ENCODE results near the gene RCAN2. TPM values are rescaled to one million over a fixed set of nuclear protein-coding genes. Genes with fewer than 3 reads are reported as not detected.

Gene RCAN2
- total RNA-seq, 1 donor from 2014 or later: 1.9 TPM

DNA sequence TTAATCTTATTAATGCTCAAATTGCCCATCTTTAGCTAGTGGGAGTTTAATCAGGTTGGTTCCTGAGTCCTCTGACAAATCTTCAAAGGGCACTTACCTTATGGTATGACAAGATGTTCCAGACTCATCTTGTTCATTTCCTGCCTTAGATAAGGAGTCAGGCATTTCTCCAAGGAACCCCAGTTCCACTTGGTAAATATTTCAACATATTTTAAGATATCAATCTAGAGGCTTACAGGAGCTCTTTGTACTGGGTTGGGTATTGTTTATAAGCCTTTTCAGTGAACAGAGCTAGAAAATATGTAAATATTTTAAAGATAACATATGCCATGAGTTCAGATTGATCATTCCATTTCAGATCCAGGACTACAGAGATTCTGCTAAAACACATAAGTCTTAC is 159.8 kb downstream of the RCAN2 start:
- no peak for DNase-seq

DNA sequence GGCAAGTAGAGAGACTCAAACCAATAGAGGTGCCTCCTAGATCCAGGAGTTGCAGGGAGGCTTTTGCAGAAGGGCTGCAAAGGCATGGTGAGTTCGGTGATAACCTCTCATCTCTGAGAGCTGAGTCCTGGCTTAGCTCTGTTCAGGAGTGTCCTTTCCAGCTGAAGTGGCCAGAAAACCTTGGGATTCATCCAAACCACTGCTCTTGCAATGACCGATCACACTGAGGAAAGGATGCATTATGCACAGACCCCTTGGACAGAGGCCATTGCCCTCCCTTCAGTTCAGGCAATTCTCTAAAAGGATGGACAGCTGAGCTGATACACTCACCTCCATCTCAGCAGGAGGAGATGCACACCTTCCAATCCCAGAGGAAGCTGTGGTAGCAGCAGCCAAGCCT is 161.7 kb downstream of the RCAN2 start:
- no peak for DNase-seq

DNA sequence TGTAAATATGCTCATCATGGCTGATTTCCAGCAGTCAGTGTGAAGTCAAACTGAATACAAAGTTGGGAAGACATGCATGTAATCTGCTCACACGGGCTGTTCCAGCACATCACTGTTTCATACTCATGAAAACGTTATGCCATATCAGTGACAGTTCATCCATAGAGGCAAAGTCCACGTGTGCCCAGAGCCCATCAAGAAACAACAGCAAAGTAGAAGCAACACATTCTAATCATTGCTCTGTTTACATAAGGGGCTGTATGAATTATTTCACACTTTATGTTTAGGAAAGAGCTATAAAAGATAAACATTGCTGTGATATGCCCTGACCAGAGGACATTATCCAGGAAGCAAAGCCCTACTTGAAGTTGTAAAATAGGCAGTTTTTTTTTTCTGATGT is 163.5 kb downstream of the RCAN2 start:
- DNase-seq: no peak

DNA sequence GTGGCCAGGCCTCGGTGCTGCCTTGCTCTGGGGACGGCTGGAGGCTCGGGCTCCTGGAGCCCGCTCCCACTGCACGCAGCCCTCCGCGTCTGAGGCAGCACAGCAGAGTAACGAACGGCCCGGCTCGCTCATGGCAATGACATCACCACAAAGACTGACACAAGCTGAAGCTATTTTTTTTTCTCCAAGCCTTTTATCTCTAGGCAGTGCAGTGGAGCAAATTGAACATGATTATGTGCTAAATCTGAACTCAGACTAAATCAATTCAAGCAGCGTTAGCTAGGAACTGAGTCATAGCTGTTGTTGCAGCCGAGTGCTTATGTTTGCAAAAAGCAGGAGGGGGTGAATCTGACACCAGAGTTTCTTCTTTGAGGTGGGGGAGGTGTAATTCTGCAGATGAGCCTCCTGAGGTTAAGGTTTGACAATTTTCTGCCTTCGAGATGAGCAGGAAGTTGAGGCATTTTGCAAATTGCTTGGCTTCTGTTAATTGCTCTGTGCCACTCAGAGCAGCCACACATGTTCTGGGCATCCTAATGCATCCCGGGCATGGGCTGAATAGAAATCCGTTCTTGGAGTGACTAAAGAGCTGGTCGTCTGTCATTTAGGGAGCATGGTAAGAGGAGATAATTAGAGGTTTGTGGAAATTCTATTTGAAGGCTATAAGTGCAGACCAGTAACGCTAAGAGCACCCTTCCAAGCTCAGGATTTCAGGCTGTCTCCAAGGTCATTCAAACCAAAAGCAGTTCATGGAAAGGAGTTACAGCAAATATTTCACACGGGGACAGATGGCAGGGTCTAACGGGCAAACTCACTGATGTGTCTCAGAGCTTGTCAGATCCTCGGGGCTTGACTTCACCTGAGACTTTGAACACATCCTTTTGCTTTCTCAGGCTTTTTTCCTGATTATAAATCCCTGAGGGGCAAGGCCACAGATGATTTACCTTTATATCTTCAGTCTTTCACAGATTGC is 165.4 kb downstream of the RCAN2 start:
- DNase-seq: no peak

DNA sequence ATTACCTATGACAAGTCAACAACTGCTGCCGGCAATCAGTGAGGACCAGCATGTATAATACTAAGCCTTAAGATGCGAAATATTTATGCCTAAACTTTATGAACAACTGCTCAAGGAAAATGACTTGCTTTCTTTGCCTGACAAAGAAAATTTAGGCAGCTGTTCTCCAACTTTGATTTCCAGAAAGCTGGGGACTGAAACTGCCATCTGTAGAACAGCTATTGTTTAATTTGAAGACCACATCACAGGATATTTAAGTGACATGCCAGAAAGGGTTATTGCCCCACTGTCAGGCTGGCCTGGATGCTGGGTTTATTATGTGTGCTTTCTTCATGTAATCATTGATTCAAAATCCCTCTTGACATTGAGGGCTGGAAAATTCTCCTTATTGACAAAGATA is 166.5 kb downstream of the RCAN2 start:
- no peak for DNase-seq

DNA sequence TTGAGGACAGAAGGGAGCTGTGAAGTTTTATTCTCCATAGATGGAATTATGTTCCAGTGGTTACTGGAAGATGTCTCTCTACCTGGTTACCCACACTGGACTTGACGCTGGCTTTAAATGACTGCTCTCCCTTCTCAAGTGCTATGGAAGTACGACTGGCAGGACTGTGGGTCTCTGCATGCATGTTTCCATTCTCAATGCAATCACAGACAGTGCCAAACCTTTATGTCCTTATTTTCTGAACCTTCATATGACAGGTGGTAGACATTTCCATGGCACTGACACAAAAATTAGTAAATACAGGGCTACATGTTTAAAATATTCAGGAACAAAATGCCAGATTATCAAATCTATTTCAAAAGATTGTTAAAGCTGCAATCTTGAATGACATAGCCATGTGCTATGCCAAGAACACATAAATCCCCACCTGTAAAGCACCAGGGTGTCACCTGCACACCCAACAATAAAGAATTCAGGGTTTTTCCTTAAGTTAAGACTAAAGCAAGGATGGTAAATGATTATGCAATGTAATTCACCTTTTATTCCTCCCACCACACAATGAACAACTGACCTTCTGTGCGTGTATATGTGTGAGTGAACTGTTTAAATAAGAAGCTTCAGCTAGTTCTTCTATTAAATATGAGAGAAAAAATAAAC is 167.2 kb downstream of the RCAN2 start:
- no peak for DNase-seq

DNA sequence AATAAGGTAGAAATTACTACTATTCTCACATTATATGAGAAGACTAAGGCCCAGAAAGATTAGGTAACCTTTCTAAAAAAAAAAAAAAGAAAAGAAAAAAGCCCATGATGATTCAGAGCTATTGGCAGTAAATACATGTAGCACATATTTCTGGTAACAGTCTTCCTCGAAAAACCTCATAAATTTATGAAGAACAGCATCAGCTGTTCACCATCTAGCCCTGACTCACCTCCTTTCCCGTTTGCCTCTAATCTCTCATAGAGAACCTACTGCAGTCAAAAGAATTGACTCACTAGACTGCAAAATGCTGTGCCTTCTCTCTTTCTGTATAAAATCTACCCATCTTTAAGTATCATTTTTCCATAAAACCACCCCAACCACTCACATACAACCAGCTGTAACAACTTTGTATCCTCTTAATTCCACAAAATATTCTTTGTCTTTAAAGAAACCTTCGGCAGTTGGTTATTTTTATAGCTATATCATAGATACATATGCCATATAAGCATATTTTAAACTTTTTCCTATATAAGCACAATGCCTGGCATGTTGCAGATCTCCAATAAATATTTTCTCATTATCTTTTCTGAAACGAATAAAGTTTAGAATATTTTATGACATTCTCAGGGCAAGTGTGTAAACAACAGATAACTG is 167.8 kb downstream of the RCAN2 start:
- DNase-seq: no peak

DNA sequence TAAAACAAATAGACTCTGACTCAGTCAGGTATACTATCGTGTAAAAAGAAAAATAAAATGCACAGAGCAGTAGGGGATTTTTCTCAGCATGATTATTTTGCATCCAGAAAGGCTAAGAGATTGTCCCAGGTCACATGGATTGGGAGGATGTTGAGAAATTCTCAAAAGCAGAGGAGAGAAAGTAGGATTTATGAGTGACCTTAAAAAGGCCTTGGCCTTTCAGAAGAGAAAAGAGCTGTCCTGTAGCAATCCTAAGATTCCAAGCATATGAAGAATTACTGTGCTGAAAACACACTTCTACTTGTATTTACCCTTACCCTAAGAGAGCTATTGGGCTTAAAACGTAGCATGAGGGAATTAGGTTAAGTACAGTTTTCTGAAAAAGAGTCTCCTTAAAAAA is 170.7 kb downstream of the RCAN2 start:
- DNase-seq: no peak

DNA sequence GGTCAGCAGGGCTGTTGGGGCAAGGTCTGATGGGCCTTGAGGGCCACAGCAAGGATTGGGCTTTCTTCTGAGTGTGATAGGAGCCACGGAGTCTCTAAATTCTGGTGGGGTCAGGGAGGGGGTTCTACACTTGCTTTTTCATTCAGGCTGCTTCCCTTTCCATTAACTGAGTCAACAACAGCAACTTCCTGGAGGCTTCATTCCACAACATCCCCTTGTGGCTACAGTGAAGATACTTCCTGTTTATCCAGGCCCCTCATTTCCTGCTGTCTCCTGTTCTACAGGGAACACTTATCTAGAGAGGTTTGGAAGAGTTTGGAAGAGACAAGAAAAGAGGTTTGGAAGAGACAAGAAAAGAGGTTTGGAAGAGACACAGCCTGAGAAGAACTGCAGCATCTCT is 175.7 kb downstream of the RCAN2 start:
- DNase-seq: no peak

DNA sequence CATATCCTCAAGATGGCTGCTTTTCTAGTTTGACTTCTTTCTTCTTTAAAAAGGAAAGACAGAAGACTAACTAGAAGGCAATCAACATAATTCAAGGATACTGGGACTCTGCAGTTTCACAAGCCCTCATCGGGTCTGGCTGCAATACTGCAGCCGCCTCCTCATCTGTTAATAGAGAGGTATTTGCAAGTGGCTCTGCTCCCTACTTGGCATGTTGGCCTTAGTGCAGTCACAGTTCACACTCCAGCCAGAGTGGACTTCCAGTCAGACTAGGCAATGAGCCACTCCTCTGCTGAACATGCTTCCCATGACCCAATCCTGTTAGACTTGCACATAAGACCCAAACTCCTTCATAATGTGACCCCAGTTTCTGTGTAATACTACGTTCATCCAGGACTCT is 178.6 kb downstream of the RCAN2 start:
- DNase-seq: no peak

DNA sequence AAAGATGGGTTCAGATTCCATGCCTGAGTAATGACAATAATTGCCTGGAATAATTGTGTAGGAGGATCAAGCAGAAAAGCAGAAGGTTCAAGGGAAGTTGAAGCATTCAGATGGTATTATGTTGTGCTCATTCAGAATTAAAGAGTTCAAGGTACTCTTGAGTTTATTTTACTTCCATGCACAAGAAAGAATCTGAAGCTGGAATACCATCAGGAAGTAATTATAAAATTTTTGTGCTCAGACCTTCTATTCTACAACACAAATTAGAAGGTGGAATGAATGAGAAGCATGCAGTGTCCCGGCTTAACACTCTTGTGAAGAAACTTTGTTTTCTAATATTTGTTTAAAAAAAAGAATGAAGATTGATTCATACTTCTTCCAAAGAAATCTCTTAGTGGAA is 181.1 kb downstream of the RCAN2 start:
- no peak for DNase-seq

DNA sequence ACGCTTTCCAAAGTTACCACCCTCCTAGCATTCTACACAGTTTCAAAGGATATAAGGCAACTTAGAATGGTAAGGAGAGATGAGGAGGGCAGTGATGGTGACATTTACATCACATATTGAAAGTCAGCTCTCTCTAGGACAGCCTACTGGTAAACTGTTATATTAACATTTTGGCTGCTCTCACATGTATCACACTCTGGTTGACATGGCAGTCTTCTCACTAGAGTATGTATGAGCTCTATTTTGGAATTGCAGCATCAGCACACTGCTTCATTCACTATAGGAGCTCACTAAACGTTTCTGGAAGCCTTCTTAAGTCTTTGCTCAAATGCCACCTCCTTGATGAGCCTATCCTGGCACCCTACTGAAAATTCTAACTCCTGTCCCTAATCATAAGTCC is 184.8 kb downstream of the RCAN2 start:
- DNase-seq: no peak

DNA sequence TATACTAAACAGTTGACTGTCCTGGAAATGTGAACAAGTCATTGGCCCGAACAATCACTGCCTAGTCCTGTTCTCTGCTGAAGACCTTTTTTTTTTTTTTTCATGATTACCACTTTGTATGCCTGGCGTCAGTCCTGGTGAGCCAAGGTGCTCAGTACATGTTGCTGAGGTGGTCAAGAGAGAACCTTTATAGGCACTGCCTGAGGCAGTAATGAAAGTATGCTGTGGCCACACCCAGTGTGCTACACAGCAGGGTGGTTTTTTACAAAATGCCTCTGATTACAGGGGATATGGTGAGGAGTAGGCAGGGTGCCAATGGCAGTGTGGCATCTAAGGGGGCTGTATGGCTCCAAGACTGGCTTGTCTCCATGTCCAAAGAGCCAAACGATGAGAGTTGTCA is 185.4 kb downstream of the RCAN2 start:
- DNase-seq: no peak

DNA sequence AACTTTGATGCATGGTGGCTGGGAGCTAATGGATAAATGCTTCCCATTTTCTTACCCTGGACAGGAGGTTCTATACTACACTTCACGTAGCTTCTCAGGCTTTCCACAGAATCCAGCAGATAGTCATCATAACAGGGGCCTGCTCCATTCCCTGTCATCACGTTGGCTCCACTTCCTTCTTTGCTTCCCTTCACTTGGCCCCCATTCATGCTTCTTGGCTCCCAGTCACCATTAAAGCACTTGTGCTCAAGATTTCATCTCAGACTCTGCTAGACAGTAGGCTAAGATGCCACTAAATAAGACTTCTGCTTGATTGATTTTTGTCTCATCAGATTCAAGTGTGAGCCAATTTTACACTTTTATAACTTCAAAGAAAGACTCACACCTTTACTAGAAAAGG is 186.0 kb downstream of the RCAN2 start:
- no peak for DNase-seq

DNA sequence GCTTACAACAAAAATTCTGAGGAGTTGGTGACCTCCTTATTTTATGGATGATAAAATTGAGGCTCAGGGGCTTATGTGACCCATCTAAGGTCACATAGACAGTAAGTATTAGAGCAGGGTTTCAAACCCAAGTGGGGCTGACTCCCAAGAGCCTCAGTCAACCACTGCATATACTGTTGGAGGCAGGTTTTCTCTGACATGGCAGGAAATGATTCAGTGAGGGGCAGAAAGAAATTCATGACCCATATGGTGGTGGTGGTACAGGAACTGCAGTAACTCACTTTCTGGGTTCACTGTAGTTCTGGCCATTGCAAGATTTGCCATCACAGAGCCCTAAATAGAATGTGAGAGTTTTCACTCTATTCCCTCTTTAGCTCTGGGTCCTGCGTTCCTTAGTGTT is 188.4 kb downstream of the RCAN2 start:
- no peak for DNase-seq

DNA sequence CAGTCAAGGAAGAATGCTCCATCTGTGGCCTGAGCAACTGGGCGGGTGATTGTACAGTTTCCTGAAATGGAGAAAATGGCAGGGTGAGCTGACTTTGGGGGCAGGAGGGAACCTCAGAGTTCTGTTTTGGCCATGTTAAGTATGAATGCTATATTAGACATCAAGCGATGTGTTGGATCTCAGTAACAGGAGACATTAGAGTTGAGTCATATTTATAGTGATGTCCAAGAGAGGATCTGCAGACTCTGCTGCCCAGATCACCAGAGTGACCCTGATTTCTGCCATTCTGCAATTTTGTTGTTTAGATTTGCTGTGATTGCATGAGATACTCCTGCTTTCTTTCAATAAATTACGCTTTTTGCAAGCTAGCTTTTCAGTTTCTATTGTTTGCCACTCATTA is 189.1 kb downstream of the RCAN2 start:
- no peak for DNase-seq

DNA sequence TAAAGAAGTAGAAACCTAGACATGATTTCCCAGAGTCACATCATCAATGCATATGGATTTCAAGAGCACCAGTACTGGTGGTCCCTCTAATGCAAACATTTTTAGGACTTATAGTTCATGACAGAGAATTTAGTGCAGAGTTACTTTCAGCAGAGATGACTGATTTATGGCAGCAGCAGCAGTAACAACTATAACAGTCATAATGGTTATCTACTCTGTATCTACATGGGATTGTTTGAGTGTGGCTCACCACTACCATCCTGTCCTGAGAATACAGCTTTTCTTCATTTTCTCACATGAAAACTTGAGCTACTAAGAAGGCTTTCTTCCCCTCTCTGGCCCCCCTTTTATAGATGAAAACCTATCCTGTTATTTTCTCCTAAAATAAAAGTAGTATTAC is 192.0 kb downstream of the RCAN2 start:
- no peak for DNase-seq

DNA sequence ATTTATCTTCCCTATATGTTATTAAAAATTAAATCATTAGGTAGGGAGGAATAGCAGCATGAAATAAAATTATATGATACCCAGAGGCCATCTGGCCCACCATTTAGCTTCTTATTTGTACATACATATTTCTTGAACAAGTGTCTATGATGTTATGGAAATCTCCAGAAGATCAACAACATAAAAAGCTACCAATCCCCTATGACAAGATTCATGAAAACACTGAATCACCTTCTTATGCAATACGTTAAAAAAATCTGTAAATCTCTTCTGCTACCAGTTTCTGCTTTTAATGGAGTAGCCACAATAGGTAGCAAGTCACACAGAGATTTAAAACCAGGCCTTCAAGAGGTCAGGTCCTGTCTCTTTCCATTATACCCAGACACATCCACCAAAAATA is 194.7 kb downstream of the RCAN2 start:
- no peak for DNase-seq

DNA sequence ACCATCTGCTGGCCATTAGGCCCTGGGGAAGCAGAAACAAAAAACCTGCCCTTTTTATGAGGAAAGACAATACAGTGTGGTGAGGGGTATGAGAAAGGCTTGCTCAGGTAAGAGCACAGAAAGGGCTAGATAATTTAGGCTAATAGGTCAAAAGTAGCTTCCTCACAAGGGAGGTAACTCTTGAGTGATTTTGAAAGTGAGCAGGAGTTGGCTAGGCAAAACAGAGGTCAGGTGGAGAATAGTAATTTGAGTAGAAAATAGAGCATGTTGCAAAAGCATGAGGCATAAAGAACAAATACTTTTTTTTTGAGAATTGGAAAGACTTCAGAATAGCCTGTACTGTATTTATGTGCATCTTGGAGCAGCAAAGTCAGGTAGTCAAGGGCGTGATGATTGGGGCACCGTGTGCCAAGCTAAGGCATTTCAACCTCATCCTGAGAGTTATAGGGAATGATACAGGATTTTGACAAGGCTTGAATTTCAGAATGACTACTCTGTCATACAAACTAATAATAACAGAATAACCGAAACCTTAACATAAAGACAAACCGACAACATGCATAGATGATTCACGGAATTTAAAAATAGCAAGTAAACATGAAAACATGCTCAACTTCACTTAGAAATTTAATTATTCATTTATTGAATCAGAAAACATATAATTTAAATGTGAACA is 197.5 kb downstream of the RCAN2 start:
- no peak for DNase-seq

DNA sequence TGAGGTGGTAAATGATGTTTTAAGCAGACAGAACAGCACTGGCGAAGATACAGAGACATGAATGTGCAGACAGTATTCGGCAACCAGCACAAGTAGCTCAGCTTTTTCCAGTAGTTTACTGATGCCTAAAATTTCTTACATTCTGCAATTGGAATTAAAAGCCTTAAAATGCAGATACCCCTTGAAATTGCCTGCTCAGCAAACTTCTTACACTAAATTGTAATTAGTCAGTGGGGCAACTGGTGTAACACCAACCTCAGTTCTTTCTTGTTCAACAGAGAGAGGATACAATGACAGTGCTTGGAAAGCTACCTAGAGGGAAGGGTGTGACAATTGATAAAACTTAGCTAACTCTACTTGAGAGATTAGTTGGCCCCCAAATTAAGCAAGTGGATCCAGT is 199.4 kb downstream of the RCAN2 start:
- no peak for DNase-seq

DNA sequence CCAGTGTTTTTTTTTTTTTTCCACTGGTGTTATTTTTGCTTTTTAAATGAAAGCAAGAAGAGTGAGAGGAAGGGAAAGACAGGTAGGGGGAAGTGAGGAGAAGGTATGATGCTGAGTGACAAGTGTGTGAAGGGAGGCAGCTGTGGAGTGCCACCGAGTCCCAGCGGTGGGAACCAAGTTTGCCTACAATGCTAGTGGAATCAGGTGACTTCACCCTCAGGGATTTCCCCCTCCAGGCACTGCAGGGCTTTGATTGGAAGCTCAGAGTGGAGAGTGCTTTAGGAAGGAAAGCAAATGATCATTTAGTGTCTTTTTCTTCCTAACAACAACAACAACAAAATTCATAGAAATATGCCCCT is 200.0 kb downstream of the RCAN2 start:
- DNase-seq: no peak

DNA sequence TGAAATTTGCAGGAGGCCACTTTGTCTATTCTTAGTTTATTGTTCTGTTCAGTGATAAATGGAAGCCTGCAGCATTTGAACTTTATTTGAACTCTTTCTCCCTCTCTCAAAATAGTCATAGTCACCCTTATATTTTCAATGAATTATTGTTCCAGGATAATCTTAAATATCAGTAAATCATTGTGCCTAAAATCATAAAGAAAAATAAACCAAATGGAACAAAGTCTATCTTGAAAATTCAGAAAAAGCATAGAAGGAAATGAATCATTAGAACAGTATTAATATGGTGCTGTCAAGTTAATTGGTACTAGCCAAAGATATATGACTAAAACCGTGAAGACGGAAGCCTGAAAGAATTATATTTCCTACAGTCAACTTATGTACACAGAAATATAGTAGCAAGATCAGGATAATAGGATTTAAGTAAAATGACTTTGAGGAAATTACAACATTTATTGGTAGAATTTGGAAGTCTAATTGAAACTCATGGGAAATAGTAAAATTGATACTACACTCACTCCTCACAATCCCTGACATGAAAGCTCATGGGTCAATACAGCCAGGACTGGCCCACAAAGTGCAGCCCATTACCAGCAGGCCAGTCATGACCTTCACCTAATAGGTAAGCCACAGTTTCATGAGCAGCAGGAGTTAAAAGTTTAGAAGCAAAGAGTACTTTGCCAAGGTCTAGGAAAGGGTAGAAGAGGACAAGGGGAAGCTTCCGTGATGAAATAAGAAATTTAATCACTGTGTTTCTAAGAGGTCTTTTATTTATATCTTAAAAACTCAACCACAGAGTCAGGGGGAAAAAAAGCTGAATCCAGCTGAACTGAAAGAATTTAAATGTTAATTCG is 200.6 kb downstream of the RCAN2 start:
- no peak for DNase-seq

Data from skin of body (tissue), 2 donors.